ENCODE data around the gene PLEKHG4B. TPM values are rescaled to one million over a fixed set of nuclear protein-coding genes. Genes with fewer than 3 reads are reported as not detected.

Gene PLEKHG4B
- total RNA-seq, 1 donor from 2014 or later: 5.4 TPM

DNA sequence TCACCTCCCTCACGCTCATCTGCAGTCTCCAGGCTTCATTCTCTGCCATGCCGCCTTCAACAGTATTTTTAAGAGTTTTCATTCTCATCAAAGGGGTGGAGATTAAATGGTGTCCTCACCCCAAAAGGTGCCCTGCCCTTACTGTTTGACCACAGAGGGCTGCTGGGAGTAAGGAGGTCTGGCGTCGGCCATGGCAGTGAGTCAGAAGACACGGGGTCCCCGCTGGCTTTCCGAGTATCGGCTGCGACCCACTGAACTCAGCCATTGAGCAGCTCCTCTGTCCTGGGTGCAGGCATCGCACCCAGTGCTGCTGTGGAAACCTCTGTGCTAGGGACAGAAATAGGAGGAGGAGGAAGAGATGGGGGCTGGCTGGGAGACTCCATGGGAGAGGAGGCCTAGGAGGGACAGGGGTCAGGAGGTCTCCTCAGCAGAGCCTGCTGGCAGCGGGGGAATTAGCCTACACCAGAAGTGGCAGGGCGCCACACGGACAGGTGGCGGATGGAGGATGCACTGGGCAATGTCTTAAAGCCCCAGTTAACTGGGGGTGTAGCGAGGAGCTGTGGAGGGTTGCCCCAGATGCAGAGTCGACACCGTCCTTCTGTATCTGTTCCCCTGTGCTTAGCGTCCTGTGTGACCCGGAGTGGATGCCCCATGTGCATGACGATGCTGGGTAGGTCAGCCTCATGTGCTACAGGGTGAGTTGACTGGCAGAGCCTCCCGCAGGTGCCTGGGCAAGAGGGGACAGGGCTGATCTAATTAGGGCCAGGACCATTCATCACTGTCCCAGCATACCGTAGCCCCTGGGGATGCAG is 15.4 kb upstream of the PLEKHG4B start:
- Histone ChIP-seq H3K36me3 (ENCODE audit: control insufficient read depth, insufficient read depth, low read length) (no peaks in the 10 kb centered on the region), H3K4me3 (ENCODE audit: low read depth, low read length) (no peak overlapping the region), H3K27me3 (ENCODE audit: control insufficient read depth, insufficient read depth, low read length) (peaks cover 22% of the 10 kb centered on the region)
- DNase-seq (ENCODE audit: low read depth): no peak
- TF ChIP-seq, protein P1, sequence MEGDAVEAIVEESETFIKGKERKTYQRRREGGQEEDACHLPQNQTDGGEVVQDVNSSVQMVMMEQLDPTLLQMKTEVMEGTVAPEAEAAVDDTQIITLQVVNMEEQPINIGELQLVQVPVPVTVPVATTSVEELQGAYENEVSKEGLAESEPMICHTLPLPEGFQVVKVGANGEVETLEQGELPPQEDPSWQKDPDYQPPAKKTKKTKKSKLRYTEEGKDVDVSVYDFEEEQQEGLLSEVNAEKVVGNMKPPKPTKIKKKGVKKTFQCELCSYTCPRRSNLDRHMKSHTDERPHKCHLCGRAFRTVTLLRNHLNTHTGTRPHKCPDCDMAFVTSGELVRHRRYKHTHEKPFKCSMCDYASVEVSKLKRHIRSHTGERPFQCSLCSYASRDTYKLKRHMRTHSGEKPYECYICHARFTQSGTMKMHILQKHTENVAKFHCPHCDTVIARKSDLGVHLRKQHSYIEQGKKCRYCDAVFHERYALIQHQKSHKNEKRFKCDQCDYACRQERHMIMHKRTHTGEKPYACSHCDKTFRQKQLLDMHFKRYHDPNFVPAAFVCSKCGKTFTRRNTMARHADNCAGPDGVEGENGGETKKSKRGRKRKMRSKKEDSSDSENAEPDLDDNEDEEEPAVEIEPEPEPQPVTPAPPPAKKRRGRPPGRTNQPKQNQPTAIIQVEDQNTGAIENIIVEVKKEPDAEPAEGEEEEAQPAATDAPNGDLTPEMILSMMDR (IDR thresholded peaks at IDR 0.05; ENCODE audit: insufficient read depth, low read length, poor library complexity, severe bottlenecking): no peak

DNA sequence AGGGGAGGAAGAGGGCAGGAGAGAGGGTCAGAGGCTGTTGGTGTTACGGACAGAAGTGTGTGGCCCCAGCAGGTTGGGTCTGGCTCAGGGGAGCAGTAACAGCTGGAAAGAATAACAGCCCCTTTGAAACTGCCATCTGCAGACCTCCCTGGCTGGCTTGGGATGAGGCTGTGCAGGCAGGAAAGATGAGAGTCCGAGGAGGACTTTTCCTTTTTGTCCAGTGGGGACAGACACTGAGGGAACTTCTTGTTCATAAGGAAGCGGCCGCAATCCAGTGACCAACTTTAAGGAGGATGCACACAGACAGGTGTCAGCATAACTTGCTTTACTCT is 14.8 kb upstream of the PLEKHG4B start:
- Histone ChIP-seq H3K27me3 (ENCODE audit: control insufficient read depth, insufficient read depth, low read length) (peaks cover 27% of the 10 kb centered on the region), H3K4me3 (ENCODE audit: low read depth, low read length) (no peak overlapping the region), H3K36me3 (ENCODE audit: control insufficient read depth, insufficient read depth, low read length) (no peaks in the 10 kb centered on the region)
- TF ChIP-seq, protein P1 (IDR thresholded peaks at IDR 0.05; ENCODE audit: insufficient read depth, low read length, poor library complexity, severe bottlenecking): no peak
- DNase-seq (ENCODE audit: low read depth): no peak

DNA sequence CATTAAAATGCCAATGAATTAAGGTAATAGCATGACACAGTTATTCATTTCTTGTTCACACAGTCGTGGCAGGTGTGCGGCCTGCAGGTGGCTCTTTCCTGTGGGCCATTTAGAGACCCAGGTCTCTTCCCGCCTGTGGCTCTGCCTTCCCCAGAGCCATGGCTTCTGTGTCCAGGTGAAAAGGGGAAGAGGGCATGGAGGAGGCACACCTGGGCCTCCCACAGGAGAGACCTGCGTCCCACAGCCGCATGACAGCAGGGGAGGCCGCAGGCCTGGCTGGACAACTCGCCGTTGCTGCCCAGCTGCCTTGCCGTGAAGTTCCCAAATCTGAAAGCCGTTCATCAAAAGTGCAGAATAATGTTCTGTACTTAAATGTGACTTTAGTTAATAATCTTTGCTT is 14.4 kb upstream of the PLEKHG4B start:
- no peak for DNase-seq (ENCODE audit: low read depth)
- TF ChIP-seq, protein P1 (IDR thresholded peaks at IDR 0.05; ENCODE audit: insufficient read depth, low read length, poor library complexity, severe bottlenecking): no peak
- Histone ChIP-seq H3K36me3 (ENCODE audit: control insufficient read depth, insufficient read depth, low read length) (no peaks in the 10 kb centered on the region), H3K27me3 (ENCODE audit: control insufficient read depth, insufficient read depth, low read length) (peaks cover 27% of the 10 kb centered on the region), H3K4me3 (ENCODE audit: low read depth, low read length) (no peak overlapping the region)

DNA sequence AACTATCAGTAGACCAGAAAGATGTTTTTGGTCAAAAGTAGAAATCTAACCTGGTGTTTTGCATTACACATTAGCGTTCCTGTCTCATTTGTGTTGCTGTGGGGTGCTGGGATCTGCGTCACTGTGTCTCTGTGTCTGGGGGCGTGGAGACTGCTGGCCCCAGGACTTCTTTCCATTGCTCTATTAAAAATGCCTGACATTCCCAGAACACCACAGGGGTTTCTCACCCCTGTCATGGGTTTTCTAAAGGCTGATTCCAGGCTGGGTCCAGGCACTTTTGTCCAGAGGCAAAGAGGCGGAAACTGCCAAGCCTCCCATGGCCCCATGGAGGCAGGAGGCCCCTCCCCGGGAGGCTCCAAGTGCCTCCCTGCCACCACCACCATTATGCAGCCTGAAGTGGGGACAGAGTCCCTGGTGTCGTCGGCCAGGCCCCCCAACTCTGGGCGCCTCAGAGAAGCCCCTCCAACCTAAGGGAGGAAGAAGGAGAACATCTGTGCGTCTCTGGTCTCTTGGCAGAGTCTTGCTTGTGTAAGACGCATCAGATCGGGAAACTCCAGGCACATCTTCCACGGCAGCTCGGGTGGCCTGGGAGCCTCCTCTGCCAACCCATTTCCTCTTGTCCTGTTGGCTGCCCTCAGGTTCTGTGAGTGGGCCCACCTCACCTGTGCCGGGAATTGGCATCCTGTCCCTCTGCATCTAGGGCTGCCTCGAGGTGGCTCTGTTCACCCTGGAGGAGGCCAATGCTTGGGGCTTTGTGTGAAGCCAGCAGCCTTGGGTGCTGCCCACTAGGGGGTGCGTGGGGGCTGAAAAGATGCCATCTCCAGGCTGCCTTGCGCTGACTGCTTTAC is 13.8 kb upstream of the PLEKHG4B start:
- Histone ChIP-seq H3K4me3 (ENCODE audit: low read depth, low read length) (no peak overlapping the region), H3K27me3 (ENCODE audit: control insufficient read depth, insufficient read depth, low read length) (peaks cover 27% of the 10 kb centered on the region), H3K36me3 (ENCODE audit: control insufficient read depth, insufficient read depth, low read length) (no peaks in the 10 kb centered on the region)
- TF ChIP-seq, protein P1 (IDR thresholded peaks at IDR 0.05; ENCODE audit: insufficient read depth, low read length, poor library complexity, severe bottlenecking): peak; percentile 52
- no peak for DNase-seq (ENCODE audit: low read depth)

DNA sequence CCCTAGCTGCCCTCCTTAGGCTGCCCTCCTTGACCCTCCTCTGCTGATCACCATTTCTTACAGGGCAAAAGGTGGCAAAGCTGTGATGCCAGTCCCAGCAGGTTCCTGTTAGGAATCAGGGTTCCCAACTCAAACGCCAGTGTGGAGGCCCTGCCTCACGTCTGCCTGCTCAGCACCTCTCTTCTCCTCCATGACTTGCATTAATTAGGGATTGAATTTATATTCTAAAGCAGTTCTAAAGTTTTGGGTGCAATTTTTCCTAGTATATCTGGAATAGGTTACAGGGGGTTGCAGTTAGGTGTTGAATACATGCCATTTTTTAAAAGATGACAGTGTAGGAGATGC is 13.2 kb upstream of the PLEKHG4B start:
- H3K27me3 ChIP-seq (ENCODE audit: control insufficient read depth, insufficient read depth, low read length): peaks cover 27% of the 10 kb centered on the region
- DNase-seq (ENCODE audit: low read depth): no peak
- TF ChIP-seq, protein P1 (IDR thresholded peaks at IDR 0.05; ENCODE audit: insufficient read depth, low read length, poor library complexity, severe bottlenecking): no peak
- no peak overlapping the region for H3K4me3 ChIP-seq (ENCODE audit: low read depth, low read length)
- no peaks in the 10 kb centered on the region for H3K36me3 ChIP-seq (ENCODE audit: control insufficient read depth, insufficient read depth, low read length)
